Panc1 (cell line): ENCODE results near the gene LRRC71.

Experiments used
- POLR2AphosphoS5 ChIP-seq: IDR thresholded peaks from 2 replicates; pipeline ENCODE4 v1.6.1; 2012; ENCODE audit warnings: mild to moderate bottlenecking, low read depth, low read length, moderate library complexity
- TCF7L2 ChIP-seq: IDR thresholded peaks from 2 replicates; pipeline ENCODE4 v1.6.1; 2011; ENCODE audit warnings: mild to moderate bottlenecking, low read depth, low read length, inconsistent platforms
- TF ChIP-seq, protein P1 (sequence below): fragments of 450-650 bp; IDR thresholded peaks from 2 replicates; pipeline ENCODE4 v1.5.1; 2017; ENCODE audit warnings: mild to moderate bottlenecking
- TF ChIP-seq, protein P2 (sequence below), 2 experiments: IDR thresholded peaks; 2 replicates each; pipeline ENCODE4 v1.6.1; 2011 to 2012; ENCODE audit warnings: low read depth in 2 of 2, control low read depth in 1 of 2, low read length in 1 of 2, mild to moderate bottlenecking in 1 of 2, moderate library complexity in 1 of 2; ENCODE audit not compliant: insufficient read depth in 1 of 2

DNA sequence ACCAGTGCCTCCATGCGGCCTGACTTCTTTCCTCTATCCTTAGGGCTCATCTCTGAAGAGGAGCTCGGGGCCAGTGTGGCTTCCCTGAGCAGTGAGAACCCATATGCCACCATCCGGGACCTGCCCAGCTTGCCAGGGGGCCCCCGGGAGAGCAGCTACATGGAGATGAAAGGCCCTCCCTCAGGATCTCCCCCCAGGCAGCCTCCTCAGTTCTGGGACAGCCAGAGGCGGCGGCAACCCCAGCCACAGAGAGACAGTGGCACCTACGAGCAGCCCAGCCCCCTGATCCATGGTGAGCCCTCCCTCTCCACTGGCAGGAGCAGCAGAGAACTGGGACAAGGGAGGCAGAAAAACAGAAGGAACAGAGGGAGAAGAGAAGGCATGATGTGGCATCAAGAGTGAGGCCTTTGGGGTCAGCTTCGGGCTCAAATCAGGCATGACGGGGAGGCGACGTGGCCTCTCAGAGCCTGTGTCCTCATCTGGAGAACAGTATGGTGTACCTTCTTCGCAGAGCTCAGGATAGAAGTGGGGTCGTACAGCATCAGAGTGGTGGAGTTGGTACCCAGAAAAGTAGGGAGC, 6.5 kb upstream of the LRRC71 start:
- TF ChIP-seq, protein P1, sequence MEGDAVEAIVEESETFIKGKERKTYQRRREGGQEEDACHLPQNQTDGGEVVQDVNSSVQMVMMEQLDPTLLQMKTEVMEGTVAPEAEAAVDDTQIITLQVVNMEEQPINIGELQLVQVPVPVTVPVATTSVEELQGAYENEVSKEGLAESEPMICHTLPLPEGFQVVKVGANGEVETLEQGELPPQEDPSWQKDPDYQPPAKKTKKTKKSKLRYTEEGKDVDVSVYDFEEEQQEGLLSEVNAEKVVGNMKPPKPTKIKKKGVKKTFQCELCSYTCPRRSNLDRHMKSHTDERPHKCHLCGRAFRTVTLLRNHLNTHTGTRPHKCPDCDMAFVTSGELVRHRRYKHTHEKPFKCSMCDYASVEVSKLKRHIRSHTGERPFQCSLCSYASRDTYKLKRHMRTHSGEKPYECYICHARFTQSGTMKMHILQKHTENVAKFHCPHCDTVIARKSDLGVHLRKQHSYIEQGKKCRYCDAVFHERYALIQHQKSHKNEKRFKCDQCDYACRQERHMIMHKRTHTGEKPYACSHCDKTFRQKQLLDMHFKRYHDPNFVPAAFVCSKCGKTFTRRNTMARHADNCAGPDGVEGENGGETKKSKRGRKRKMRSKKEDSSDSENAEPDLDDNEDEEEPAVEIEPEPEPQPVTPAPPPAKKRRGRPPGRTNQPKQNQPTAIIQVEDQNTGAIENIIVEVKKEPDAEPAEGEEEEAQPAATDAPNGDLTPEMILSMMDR = no peak
- TF ChIP-seq, protein P2, sequence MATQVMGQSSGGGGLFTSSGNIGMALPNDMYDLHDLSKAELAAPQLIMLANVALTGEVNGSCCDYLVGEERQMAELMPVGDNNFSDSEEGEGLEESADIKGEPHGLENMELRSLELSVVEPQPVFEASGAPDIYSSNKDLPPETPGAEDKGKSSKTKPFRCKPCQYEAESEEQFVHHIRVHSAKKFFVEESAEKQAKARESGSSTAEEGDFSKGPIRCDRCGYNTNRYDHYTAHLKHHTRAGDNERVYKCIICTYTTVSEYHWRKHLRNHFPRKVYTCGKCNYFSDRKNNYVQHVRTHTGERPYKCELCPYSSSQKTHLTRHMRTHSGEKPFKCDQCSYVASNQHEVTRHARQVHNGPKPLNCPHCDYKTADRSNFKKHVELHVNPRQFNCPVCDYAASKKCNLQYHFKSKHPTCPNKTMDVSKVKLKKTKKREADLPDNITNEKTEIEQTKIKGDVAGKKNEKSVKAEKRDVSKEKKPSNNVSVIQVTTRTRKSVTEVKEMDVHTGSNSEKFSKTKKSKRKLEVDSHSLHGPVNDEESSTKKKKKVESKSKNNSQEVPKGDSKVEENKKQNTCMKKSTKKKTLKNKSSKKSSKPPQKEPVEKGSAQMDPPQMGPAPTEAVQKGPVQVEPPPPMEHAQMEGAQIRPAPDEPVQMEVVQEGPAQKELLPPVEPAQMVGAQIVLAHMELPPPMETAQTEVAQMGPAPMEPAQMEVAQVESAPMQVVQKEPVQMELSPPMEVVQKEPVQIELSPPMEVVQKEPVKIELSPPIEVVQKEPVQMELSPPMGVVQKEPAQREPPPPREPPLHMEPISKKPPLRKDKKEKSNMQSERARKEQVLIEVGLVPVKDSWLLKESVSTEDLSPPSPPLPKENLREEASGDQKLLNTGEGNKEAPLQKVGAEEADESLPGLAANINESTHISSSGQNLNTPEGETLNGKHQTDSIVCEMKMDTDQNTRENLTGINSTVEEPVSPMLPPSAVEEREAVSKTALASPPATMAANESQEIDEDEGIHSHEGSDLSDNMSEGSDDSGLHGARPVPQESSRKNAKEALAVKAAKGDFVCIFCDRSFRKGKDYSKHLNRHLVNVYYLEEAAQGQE (IDR thresholded peaks at IDR 0.05; ENCODE audit: insufficient read depth in 1 of 2, low read depth in 2 of 2, low read length in 1 of 2) = no peak
- TF ChIP-seq POLR2AphosphoS5 = no peak
- no peak for TF ChIP-seq TCF7L2
